Measurements from ENCODE around the gene KCND3. TPM values are rescaled to one million over a fixed set of nuclear protein-coding genes. Genes with fewer than 3 reads are reported as not detected.

Gene KCND3
- polyA plus RNA-seq, 3 donors, result not detected

DNA sequence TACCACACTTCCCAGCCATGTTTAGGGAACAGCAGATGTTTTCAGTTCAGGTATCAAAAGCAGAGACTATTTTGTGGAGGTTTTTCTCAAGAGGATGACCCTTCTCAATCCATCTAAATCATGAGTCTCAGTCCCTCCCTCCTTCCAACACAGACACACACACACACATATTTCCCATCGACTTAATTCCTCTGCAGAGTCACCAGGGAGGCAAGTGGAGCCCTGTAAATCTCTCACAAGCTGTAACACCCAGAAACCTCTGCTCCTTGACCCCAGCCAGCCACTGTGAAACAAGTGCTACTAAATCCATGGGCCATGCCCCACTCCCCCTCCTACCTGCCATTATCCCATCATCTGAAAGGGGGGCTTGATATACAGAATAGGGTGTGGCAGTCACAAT lies 10.6 kb upstream of the KCND3 start:
- no peaks in the 10 kb centered on the region for H3K36me3 Mint-ChIP-seq
- peaks cover 3 to 15% (median 14%) of the 10 kb centered on the region in 3 donors for H3K27me3 Mint-ChIP-seq (ENCODE audit: low read depth in 3 of 3)

DNA sequence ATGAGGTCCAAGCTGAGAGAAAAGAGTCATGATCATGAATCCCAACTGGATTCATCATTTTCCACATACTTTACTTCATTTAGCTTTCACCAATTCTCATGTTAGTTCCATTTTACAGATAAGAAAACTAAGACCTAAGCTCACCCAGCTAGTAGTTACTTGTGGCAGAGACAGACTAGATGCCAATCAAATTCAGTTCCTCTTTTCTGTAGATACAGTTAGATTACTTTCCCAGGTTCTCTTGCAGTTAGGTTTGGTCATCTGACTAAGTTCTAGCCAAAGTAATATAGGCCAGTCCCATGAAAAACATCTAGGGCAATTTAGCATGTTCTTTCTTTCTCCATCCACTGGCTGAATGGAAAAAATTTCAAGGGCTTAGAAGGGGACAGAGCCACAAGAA lies 8.9 kb upstream of the KCND3 start:
- Histone ChIP-seq H3K4me3 (replicated peaks in 1 of 3; ENCODE audit: low read depth in 2 of 3, low read length in 3 of 3) (no peak overlapping the region), H3K9me3 (replicated peaks in 1 of 2; ENCODE audit: control insufficient read depth in 1 of 2, insufficient read depth in 1 of 2, low read length in 2 of 2) (no peaks in the 10 kb centered on the region), H3K36me3 (replicated peaks in 1 of 2; ENCODE audit: control insufficient read depth in 1 of 2, insufficient read depth in 2 of 2, low read length in 2 of 2) (no peaks in the 10 kb centered on the region), H2AFZ (ENCODE audit: insufficient read depth, low read depth, low read length, poor library complexity, severe bottlenecking) (no peak overlapping the region), H3K27ac (ENCODE audit: low read depth in 1 of 2, low read length in 2 of 2) (no peak overlapping the region), H3K79me2 (ENCODE audit: insufficient read depth, low read length) (no peaks in the 10 kb centered on the region), H3K9ac (ENCODE audit: insufficient read depth, low read length, poor library complexity, severe bottlenecking) (no peak overlapping the region), H3K4me1 (ENCODE audit: control insufficient read depth in 1 of 2, insufficient read depth in 2 of 2, low read length in 2 of 2) (no peaks in the 10 kb centered on the region), H4K20me1 (ENCODE audit: insufficient read depth, low read length) (no peaks in the 10 kb centered on the region), H3K4me2 (replicated peaks; ENCODE audit: extremely low read depth, low read length, poor library complexity, severe bottlenecking) (no peak overlapping the region), H3K27me3 (ENCODE audit: control insufficient read depth in 2 of 2, insufficient read depth in 2 of 2, low read length in 2 of 2) (peaks cover 3 to 8% of the 10 kb centered on the region in 2 donors)
- Mint-ChIP-seq H3K4me1 (peaks cover 2% of the 10 kb centered on the region), H3K36me3 (no peaks in the 10 kb centered on the region), H3K27ac (no peak overlapping the region), H3K4me3 (no peak overlapping the region), H3K9me3 (peaks cover 0 to 2% (median 0%) of the 10 kb centered on the region in 7 donors), H3K27me3 (ENCODE audit: low read depth in 3 of 3) (peaks cover 3 to 18% (median 16%) of the 10 kb centered on the region in 3 donors)
- intact Hi-C loops (cut with micrococcal nuclease), result no loop called here
- DNase-seq, result no peak
- TF ChIP-seq, protein P1, sequence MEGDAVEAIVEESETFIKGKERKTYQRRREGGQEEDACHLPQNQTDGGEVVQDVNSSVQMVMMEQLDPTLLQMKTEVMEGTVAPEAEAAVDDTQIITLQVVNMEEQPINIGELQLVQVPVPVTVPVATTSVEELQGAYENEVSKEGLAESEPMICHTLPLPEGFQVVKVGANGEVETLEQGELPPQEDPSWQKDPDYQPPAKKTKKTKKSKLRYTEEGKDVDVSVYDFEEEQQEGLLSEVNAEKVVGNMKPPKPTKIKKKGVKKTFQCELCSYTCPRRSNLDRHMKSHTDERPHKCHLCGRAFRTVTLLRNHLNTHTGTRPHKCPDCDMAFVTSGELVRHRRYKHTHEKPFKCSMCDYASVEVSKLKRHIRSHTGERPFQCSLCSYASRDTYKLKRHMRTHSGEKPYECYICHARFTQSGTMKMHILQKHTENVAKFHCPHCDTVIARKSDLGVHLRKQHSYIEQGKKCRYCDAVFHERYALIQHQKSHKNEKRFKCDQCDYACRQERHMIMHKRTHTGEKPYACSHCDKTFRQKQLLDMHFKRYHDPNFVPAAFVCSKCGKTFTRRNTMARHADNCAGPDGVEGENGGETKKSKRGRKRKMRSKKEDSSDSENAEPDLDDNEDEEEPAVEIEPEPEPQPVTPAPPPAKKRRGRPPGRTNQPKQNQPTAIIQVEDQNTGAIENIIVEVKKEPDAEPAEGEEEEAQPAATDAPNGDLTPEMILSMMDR (IDR thresholded peaks at IDR 0.05), result no peak

More for the DNA sequence above, 10.6 kb upstream of the KCND3 start:
- Histone ChIP-seq H3K79me2 (ENCODE audit: insufficient read depth, low read length) (no peaks in the 10 kb centered on the region), H3K9me3 (replicated peaks in 1 of 2; ENCODE audit: control insufficient read depth in 1 of 2, insufficient read depth in 1 of 2, low read length in 2 of 2) (no peaks in the 10 kb centered on the region), H2AFZ (ENCODE audit: insufficient read depth, low read depth, low read length, poor library complexity, severe bottlenecking) (no peak overlapping the region), H3K36me3 (replicated peaks in 1 of 2; ENCODE audit: control insufficient read depth in 1 of 2, insufficient read depth in 2 of 2, low read length in 2 of 2) (no peaks in the 10 kb centered on the region), H3K27ac (ENCODE audit: low read depth in 1 of 2, low read length in 2 of 2) (no peak overlapping the region), H3K4me1 (ENCODE audit: control insufficient read depth in 1 of 2, insufficient read depth in 2 of 2, low read length in 2 of 2) (no peaks in the 10 kb centered on the region), H3K9ac (ENCODE audit: insufficient read depth, low read length, poor library complexity, severe bottlenecking) (no peak overlapping the region), H3K27me3 (ENCODE audit: control insufficient read depth in 2 of 2, insufficient read depth in 2 of 2, low read length in 2 of 2) (peaks cover 0 to 3% of the 10 kb centered on the region in 2 donors), H3K4me2 (replicated peaks; ENCODE audit: extremely low read depth, low read length, poor library complexity, severe bottlenecking) (no peak overlapping the region), H4K20me1 (ENCODE audit: insufficient read depth, low read length) (no peaks in the 10 kb centered on the region), H3K4me3 (replicated peaks in 1 of 3; ENCODE audit: low read depth in 2 of 3, low read length in 3 of 3) (no peak overlapping the region)
- H3K4me1 Mint-ChIP-seq, result peaks cover 2% of the 10 kb centered on the region
- DNase-seq, result no peak
- WGBS (ENCODE audit: insufficient coverage), result 100% methylated on average over 1 of the region's 1 CpG
- no peak overlapping the region for H3K4me3 Mint-ChIP-seq
- peaks cover 0 to under 1% (median 0%) of the 10 kb centered on the region in 7 donors for H3K9me3 Mint-ChIP-seq
- intact Hi-C loops (cut with micrococcal nuclease), result no loop called here
- peak overlapping the region in 1 of 7 donors; percentile 52 for H3K27ac Mint-ChIP-seq
- TF ChIP-seq, protein P1 (IDR thresholded peaks at IDR 0.05), result no peak

All from CD14-positive monocyte (primary cell).